ENCODE measurements around the gene P2RX1. TPM values are rescaled to one million over a fixed set of nuclear protein-coding genes. Genes with fewer than 3 reads are reported as not detected.

The P2RX1 gene
- total RNA-seq, 2 donors from 2014 or later: 71.0 to 115 TPM

DNA sequence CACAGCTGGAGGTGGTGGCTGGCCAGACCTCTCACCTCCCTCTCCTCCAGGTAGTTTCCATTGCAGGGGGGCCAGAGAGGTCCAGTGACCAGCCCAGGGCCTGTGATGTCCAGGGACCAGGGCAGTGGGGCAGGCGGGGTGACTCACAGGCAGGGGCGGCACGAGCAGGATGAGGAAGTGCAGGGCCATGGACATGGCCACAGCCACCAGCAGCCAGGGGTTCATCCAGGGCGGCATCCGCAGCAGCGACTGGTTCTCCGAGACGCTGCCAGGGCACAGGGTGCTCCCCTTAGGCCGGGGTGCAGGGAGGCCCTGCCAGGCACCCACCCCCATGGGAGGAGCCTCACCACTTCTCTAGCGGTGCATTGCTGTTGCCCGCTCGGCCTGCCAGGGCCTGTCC, 12.9 kb upstream of the P2RX1 start:
- no peak for DNase-seq (ENCODE audit: low spot score)
- intact Hi-C loops (cut with DNase I): no loop called here

- DNase-seq (ENCODE audit: low spot score): no peak
- intact Hi-C loops (cut with DNase I): no loop called here
These were observed 12.1 kb upstream of the P2RX1 start for GRCh38 chr17:3928406-3928805.

- DNase-seq (ENCODE audit: low spot score): no peak
- intact Hi-C loops (cut with DNase I): no loop called here
These were observed 11.5 kb upstream of the P2RX1 start for GRCh38 chr17:3927628-3928340.

GRCh38 chr17:3926860-3927627, 10.8 kb upstream of the P2RX1 start:
- DNase-seq (ENCODE audit: low spot score): no peak
- intact Hi-C loops (cut with DNase I): no loop called here

GRCh38 chr17:3925684-3926485, 9.6 kb upstream of the P2RX1 start:
- intact Hi-C loops (cut with DNase I): no loop called here
- no peak for DNase-seq (ENCODE audit: low spot score)

DNA sequence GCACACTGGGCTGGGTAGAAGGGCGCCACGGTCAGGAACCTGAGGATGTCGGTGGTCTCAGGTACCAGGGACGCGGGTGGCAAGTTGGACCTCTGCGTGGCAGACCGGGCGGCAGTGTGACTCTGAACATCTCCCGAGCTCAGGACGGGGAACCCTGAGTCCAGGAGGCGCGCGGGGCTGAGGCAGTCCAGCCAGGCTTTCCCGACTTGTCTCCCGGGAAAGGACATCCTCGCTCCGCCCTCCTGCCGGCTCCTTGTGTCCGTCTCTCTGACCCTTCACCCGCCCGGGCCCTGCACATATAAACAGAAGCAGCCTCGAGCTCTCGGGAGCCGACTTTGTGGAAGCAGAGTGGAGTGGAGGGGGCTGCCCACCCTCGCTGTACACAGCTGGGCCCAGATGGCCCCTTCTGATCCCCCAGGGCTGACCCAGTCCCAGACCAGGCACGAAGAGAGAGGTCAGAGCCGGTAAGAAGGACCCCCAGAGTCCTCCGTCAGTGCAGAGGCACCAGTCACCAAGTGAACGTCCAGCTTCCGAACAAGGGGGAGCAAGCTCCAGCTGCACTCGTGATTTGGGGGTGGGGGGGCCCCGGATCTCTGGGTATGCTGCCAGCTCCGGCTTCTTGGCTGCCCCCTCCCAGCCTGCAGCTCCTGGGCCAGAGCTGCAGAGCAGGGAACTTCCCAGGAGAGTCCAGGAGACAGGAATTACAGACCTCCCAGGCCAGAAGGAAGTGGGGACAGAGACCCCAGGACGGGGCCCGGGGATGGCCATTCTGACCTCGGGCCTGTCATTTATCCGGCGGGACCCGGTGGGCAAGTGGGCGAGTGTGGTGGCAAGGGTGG, 8.5 kb upstream of the P2RX1 start:
- DNase-seq (ENCODE audit: low spot score): no peak
- intact Hi-C loops (cut with DNase I): no loop called here

DNA sequence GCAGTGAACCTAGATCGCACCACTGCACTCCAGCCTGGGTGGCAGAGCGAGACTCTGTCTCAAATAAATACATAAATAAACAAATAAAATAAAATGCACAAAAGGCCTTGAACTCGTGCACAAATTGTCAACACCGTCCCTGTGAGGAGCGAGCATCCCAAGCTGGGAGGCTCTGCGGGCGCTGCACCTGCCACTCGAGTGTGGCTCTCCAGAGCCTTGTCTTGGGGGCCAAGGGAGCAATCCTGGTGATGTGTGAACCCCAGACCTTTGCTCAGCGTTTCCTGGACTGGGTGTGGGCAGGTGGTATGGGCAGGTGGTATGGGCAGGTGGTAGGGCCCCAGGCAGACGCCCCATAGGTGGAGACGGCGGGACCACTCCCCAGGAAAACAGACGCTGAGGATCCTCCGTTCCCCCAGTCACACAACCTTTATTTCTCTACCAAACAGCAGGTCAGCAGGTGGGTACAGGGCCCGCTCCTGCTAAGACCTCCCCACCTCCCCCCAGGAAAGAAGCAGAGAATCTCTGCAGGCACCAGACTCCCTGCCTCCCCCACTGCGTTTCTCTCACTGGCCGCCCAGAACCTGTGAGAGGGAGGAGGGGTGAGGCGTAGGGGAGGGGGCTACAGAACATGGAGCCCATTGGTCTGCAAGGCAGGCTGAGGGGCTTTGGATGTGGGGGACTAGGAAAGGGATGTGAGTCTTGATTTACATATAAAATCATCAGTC, 7.4 kb upstream of the P2RX1 start:
- DNase-seq (ENCODE audit: low spot score): no peak
- intact Hi-C loops (cut with DNase I): no loop called here

GRCh38 chr17:3922765-3923164, 6.5 kb upstream of the P2RX1 start:
- no peak for DNase-seq (ENCODE audit: low spot score)
- intact Hi-C loops (cut with DNase I): no loop called here

- DNase-seq (ENCODE audit: low spot score): peak; percentile 89
- intact Hi-C loops (cut with DNase I): no loop called here
These were observed 5.4 kb upstream of the P2RX1 start for GRCh38 chr17:3921502-3922319.

- intact Hi-C loops (cut with DNase I): no loop called here
- no peak for DNase-seq (ENCODE audit: low spot score)
These were observed 4.7 kb upstream of the P2RX1 start for GRCh38 chr17:3921006-3921405.

GRCh38 chr17:3919123-3919624, 2.9 kb upstream of the P2RX1 start:
- intact Hi-C loops (cut with DNase I): loop anchor here in 1 of 2 donors (10.0 kb wide), 1 partner anchor 86 kb away; no protein-coding TSS in a partner anchor
- DNase-seq (ENCODE audit: low spot score): peak; percentile 92

DNA sequence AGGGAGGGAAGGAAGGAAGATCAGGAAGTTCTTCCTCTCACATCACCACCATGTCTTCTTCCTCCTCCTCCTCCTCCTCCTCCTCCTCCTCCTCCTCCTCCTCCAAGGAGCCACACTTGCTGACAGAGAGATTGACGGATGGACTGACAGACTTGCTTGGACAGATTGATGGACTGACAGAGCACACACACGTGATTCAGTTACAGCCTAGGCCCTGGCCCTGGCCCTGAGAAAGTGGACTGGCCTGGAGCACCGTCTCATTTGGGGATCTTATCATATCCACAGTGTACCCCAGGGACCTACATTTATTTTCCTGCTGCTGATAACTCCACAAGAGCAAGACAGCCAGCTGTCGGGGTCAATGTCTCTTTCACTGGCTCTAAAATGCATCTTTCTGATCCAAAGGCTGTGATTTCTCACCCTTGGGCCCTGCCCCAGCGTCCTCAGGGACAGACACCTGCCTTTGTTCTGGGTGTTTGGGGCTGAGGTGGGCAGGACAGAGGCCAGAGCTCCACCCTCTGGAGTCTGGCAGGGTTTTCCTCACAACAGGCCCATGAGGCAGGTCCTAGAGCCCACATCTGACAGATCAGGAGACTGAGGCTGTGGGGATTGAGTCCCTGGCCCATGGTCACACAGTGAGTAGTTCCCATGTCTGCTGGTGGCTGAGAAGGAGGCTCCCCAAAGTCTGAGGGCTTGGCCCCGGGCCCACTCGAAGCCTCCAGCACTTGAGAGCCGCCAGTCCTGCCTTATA, 2.3 kb upstream of the P2RX1 start:
- intact Hi-C loops (cut with DNase I): loop anchor here in 1 of 2 donors (10.0 kb wide), 1 partner anchor 86 kb away; no protein-coding TSS in a partner anchor
- DNase-seq (ENCODE audit: low spot score): no peak

DNA sequence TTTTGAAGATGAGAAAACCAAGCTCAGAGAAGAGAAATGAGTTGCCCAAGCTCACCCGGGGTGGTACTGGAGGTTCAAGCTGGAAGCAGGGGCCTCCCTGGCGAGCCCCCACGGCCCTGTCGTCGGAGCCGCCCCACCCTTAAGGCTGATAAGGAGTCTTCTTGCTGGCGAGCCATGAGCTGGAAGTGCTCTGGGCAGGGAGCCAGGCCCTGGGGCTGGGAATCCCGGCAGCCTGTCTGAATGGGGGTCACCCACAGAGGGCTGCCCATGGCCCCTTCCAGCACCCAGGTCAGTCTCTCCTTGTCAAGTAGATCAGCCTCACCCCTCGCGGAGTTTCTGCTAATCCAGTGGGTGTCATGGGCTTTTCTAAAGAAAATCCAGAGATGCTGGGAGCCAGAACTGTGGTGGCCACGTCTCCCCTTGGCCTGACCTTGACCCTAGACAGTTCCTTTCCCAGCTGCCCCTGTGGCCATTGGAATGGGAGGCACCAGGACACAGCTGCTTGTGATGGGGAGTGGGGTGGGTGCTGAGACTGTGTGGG, 1.2 kb upstream of the P2RX1 start:
- intact Hi-C loops (cut with DNase I): loop anchor here in 1 of 2 donors (10.0 kb wide), 1 partner anchor 87 kb away; no protein-coding TSS in a partner anchor
- peak; percentile 90 for DNase-seq (ENCODE audit: low spot score)

GRCh38 chr17:3916825-3917224, 560 bp upstream of the P2RX1 start:
- DNase-seq (ENCODE audit: low spot score): peak; percentile 79
- intact Hi-C loops (cut with DNase I): loop anchor here in 1 of 2 donors (10.0 kb wide), 1 partner anchor 88 kb away; no protein-coding TSS in a partner anchor

DNA sequence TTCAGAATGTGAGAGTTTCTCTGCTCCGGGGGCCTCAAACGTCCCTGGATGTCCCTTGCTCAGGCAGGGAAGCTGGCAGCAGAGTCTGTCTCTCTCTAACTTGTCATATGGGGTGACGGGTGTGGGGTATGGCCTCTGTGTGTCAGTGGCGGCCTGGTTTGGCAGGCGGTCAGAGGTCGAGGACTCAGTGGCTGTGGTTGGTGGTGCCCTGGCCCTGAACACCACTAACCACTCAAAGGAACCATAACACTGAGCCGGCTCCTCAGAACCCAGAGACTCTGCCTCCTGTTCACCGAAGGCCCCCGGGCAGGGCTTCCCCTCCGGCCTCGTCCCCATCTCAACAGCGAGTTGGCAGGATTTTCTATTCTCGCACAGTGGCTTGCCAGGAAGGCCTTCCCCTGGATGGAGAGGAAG, 677 bp downstream of the P2RX1 start:
- intact Hi-C loops (cut with DNase I): loop anchor here in 1 of 2 donors (2.0 to 10.0 kb wide), 2 partner anchors 63 to 89 kb away; no protein-coding TSS in a partner anchor
- peak; percentile 79 for DNase-seq (ENCODE audit: low spot score)

DNA sequence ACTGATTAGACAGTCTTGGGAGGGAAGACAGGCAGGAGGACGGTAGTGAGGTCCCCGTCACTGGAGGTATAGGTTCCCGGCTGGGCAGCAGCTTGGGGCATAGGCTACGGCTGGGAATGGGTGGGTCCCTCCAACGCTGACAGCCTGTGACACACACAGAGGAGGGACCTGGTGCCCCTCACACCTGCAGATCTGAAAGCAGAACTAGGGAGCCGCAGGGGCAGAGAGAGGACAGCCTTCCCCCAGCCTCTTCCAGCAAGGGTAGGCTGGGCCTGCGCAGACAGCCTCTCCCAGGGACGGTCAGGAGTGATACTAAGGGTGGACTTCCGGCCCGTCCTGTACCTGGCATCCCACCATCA, 2.0 kb downstream of the P2RX1 start:
- DNase-seq (ENCODE audit: low spot score): peak; percentile 82
- intact Hi-C loops (cut with DNase I): loop anchor here (2.0 to 10.0 kb wide), 3 partner anchors 61 to 93 kb away; no protein-coding TSS in a partner anchor
